Vagina (tissue), 2 donors: Measurements from ENCODE around the gene DPP10.

Experiments
- POLR2A ChIP-seq, 2 donors: fragments of 450-650 bp; IDR thresholded peaks; one replicate each; pipeline ENCODE4 v1.6.1; 2017; ENCODE audit warnings: antibody characterized with exemption in 2 of 2, mild to moderate bottlenecking in 2 of 2, moderate library complexity in 2 of 2
- POLR2AphosphoS5 ChIP-seq, 2 donors: sonication (generic); formaldehyde crosslinking; IDR thresholded peaks; one replicate each; pipeline ENCODE4 v1.9.0; 2017; ENCODE audit warnings: antibody characterized with exemption in 2 of 2, mild to moderate bottlenecking in 2 of 2, low read depth in 1 of 2; ENCODE audit not compliant: insufficient read depth in 1 of 2
- TF ChIP-seq, protein P1 (sequence below), 3 experiments: fragments of 450-650 bp in 2 of 3; fragments of 200-600 bp in 1 of 3; sonication (generic) in 1 of 3; IDR thresholded peaks; one replicate each; pipeline ENCODE4 v1.5.1; 2017 to 2019; ENCODE audit warnings: antibody characterized with exemption in 3 of 3, mild to moderate bottlenecking in 2 of 3, moderate library complexity in 2 of 3

- no peak for TF ChIP-seq POLR2AphosphoS5 (IDR thresholded peaks at IDR 0.05; ENCODE audit: insufficient read depth in 1 of 2, low read depth in 1 of 2)
- TF ChIP-seq, protein P1, sequence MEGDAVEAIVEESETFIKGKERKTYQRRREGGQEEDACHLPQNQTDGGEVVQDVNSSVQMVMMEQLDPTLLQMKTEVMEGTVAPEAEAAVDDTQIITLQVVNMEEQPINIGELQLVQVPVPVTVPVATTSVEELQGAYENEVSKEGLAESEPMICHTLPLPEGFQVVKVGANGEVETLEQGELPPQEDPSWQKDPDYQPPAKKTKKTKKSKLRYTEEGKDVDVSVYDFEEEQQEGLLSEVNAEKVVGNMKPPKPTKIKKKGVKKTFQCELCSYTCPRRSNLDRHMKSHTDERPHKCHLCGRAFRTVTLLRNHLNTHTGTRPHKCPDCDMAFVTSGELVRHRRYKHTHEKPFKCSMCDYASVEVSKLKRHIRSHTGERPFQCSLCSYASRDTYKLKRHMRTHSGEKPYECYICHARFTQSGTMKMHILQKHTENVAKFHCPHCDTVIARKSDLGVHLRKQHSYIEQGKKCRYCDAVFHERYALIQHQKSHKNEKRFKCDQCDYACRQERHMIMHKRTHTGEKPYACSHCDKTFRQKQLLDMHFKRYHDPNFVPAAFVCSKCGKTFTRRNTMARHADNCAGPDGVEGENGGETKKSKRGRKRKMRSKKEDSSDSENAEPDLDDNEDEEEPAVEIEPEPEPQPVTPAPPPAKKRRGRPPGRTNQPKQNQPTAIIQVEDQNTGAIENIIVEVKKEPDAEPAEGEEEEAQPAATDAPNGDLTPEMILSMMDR (IDR thresholded peaks at IDR 0.05), result no peak
- TF ChIP-seq POLR2A (IDR thresholded peaks at IDR 0.05), result no peak
Measured at GRCh38 chr2:114786901-114787300, 344.5 kb downstream of the DPP10 start.
